Transverse colon (tissue), 4 donors: ENCODE measurements around the gene RGMA. TPM values are rescaled to one million over a fixed set of nuclear protein-coding genes. Genes with fewer than 3 reads are reported as not detected.

Experiments
- DNase-seq: peaks from one replicate; pipeline ENCODE4 v3.0.0-alpha.2; 2019
- H3K27ac ChIP-seq, 4 donors: fragments of 200-600 bp; sonication (generic); 2 replicates each; pipeline ENCODE4 v1.5.1; 2016 to 2018; ENCODE audit warnings: inconsistent platforms in 4 of 4
- H3K27me3 ChIP-seq: fragments of 200-600 bp; sonication (generic); 2 replicates; pipeline ENCODE4 v1.5.1; 2017; ENCODE audit warnings: inconsistent platforms
- H3K36me3 ChIP-seq, 4 donors: fragments of 200-600 bp; sonication (generic); 2 replicates each; pipeline ENCODE4 v1.5.1; 2017 to 2019; ENCODE audit warnings: inconsistent platforms in 4 of 4
- H3K4me1 ChIP-seq, 4 donors: fragments of 200-600 bp; sonication (generic); 2 replicates each; pipeline ENCODE4 v1.5.1; 2017 to 2020; ENCODE audit warnings: inconsistent platforms in 4 of 4
- H3K4me3 ChIP-seq, 4 donors: fragments of 200-600 bp; sonication (generic); 1 replicate in 1 of 4; 2 replicates in 3 of 4; pipeline versions ENCODE4 v1.5.1 to v1.6.1; 2017 to 2019; ENCODE audit warnings: inconsistent platforms in 4 of 4
- H3K9me3 ChIP-seq, 2 donors: fragments of 200-600 bp; sonication (generic); 2 replicates each; pipeline ENCODE4 v1.5.1; 2017 to 2019; ENCODE audit warnings: inconsistent platforms in 2 of 2
- EP300 ChIP-seq: sonication (generic); formaldehyde crosslinking; IDR thresholded peaks from one replicate; pipeline ENCODE4 v1.6.1; 2017; ENCODE audit warnings: antibody characterized with exemption, low read depth
- POLR2A ChIP-seq: fragments of 450-650 bp; IDR thresholded peaks from one replicate; pipeline ENCODE4 v1.6.1; 2016; ENCODE audit warnings: antibody characterized with exemption, mild to moderate bottlenecking, moderate library complexity
- POLR2AphosphoS5 ChIP-seq, 3 donors: sonication (generic); formaldehyde crosslinking; IDR thresholded peaks; one replicate each; pipeline ENCODE4 v1.6.1; 2016; ENCODE audit warnings: antibody characterized with exemption in 3 of 3
- WGBS, 2 donors: methylation state at CpG; one replicate each; pipeline ENCODE4 v1.1.5; 2018; ENCODE audit warnings: low coverage in 1 of 2; 5-methylcytosine and 5-hydroxymethylcytosine counted together
- in situ Hi-C, 4 donors: fragments of 200-750 bp; cut with MboI; loops; one replicate each; pipeline versions ENCODE4 v1.15.0 to v1.15.1; 2017; ENCODE audit warnings: low sequenced_read_pairs in 3 of 4, low pct_ligation_motif_present in 1 of 4, low pct_unique_long_range_greater_than_20kb in 1 of 4
- intact Hi-C: fragments of 100-400 bp; cut with DNase I; formaldehyde crosslinking; loops from one replicate; pipeline ENCODE4 v1.15.1; 2023; ENCODE audit warnings: low total_unique reads
- total RNA-seq, 4 donors: library from RNA; depleted of rRNA; stranded (reverse); fragments of >200 nt; gene quantifications; one replicate each; pipeline ENCODE4 v1.1.0, GENCODE V29; 2016
- TF ChIP-seq, protein P1 (sequence below), 5 experiments: fragments of 200-600 bp in 3 of 5; fragments of 450-650 bp in 2 of 5; sonication (generic) in 3 of 5; IDR thresholded peaks; 1 replicate in 2 of 5; 2 replicates in 3 of 5; pipeline ENCODE4 v1.5.1; 2016 to 2017; ENCODE audit warnings: antibody characterized with exemption in 5 of 5, inconsistent platforms in 3 of 5, mild to moderate bottlenecking in 2 of 5, moderate library complexity in 1 of 5

The RGMA gene
- total RNA-seq, 4 donors from 2014 or later = 8.6 to 53.3 (median 20.6) TPM

DNA sequence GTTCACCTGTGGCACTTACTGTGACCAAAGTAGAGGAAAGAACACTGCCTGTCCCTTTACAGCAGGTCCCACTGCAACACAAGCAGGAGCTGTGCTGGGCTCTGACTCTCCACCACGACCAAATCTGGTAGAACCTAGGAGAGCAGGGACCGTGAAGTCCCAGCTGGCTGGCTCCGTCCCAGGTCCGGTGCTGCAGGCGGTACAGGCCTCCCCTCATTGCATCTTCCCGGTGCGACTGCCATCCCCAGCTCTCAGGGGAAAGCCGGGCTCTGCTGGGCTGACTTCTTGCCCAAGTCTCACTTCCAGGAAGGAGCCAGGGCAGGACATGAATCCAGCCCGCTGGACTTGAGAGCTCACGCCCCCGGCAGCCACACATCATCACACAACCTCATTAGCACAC is 33.8 kb downstream of the RGMA start:
- no peak for TF ChIP-seq POLR2A
- TF ChIP-seq EP300 = no peak
- TF ChIP-seq, protein P1, sequence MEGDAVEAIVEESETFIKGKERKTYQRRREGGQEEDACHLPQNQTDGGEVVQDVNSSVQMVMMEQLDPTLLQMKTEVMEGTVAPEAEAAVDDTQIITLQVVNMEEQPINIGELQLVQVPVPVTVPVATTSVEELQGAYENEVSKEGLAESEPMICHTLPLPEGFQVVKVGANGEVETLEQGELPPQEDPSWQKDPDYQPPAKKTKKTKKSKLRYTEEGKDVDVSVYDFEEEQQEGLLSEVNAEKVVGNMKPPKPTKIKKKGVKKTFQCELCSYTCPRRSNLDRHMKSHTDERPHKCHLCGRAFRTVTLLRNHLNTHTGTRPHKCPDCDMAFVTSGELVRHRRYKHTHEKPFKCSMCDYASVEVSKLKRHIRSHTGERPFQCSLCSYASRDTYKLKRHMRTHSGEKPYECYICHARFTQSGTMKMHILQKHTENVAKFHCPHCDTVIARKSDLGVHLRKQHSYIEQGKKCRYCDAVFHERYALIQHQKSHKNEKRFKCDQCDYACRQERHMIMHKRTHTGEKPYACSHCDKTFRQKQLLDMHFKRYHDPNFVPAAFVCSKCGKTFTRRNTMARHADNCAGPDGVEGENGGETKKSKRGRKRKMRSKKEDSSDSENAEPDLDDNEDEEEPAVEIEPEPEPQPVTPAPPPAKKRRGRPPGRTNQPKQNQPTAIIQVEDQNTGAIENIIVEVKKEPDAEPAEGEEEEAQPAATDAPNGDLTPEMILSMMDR (IDR thresholded peaks at IDR 0.05) = no peak
- TF ChIP-seq POLR2AphosphoS5 (IDR thresholded peaks at IDR 0.05) = no peak
- Histone ChIP-seq H3K27me3 (no peaks in the 10 kb centered on the region), H3K27ac (peak overlapping the region in 1 of 4 donors; percentile 32), H3K36me3 (no peaks in the 10 kb centered on the region), H3K4me3 (no peak overlapping the region), H3K4me1 (peaks cover 4 to 40% (median 9%) of the 10 kb centered on the region in 4 donors), H3K9me3 (no peaks in the 10 kb centered on the region)
- 90% methylated on average over 6 of the region's 11 CpGs; no CpG with 5 or more reads in 1 of the 2 donors for WGBS, 2 donors
- intact Hi-C loops (no loop called here), in situ Hi-C loops (no loop called here)
- no peak for DNase-seq

- in situ Hi-C loops = no loop called here
- 84% methylated on average over 36 of the region's 39 CpGs; no CpG with 5 or more reads in 1 of the 2 donors for WGBS, 2 donors
- peaks cover 0 to 16% (median 6%) of the 10 kb centered on the region in 4 donors for H3K4me1 ChIP-seq
- no peaks in the 10 kb centered on the region for H3K27me3 ChIP-seq
- H3K27ac ChIP-seq = peak overlapping the region in 1 of 4 donors; percentile 59
- H3K36me3 ChIP-seq = no peaks in the 10 kb centered on the region
- no peak overlapping the region for H3K4me3 ChIP-seq
- H3K9me3 ChIP-seq = no peaks in the 10 kb centered on the region
- TF ChIP-seq, protein P1 (IDR thresholded peaks at IDR 0.05) = no peak
- TF ChIP-seq POLR2A (no peak), POLR2AphosphoS5 (IDR thresholded peaks at IDR 0.05) (no peak), EP300 (no peak)
- intact Hi-C loops = no loop called here
- DNase-seq = no peak
These were observed 36.7 kb downstream of the RGMA start for GRCh38 chr15:93052090-93052879.

DNA sequence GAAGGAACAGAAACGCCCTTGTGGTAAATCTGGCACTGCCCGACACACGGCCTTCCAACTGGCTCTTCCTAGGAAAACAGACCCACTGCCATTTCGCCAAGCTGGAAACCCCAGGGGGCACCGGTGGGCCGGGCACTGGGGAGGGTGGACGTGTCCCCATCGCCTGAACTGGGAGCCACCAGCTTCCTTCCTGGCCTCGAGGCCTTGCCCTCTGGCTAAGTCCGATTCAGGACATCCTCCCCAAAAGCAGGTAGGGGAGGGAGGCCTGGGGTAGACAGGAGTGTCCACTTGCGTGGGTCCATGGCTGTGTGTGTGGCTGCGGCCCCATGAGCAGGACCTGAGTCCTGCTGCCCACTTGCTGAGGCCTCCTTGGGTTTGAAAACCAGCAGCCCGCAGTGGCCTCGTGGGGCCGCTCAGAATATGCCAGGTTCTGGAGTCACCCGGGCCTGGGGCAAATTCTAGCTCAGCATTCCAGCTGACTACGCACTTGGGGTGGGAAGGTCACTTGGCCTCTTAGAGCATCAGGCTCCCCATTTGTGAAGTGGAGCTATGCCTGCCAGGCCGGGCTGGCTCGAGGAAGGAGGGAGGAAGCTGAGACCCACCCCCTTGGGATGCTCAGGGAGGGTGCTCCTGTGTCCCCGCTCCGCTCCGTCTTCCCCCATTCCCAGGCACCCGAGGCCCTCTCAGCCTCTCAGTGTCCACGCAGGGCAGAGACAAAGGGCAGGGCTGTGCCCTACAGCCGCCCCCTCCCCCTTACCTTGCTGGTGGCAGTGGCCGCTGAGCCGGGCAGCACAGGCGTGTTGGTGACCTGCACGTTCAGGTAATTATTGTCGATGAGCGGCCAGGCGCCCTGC is 37.5 kb downstream of the RGMA start:
- in situ Hi-C loops = no loop called here
- no peak for DNase-seq
- WGBS, 2 donors = 80 to 87% methylated on average over 1 to 30 of the region's 32 CpGs
- H3K9me3 ChIP-seq = no peaks in the 10 kb centered on the region
- TF ChIP-seq POLR2AphosphoS5 (IDR thresholded peaks at IDR 0.05) = no peak
- no peak for TF ChIP-seq POLR2A
- no peak for TF ChIP-seq EP300
- TF ChIP-seq, protein P1 (IDR thresholded peaks at IDR 0.05) = no peak
- peaks cover 0 to 8% (median 4%) of the 10 kb centered on the region in 4 donors for H3K4me1 ChIP-seq
- intact Hi-C loops = no loop called here
- no peak overlapping the region for H3K4me3 ChIP-seq
- peak overlapping the region in 1 of 4 donors; percentile 59 for H3K27ac ChIP-seq
- no peaks in the 10 kb centered on the region for H3K27me3 ChIP-seq
- H3K36me3 ChIP-seq = no peaks in the 10 kb centered on the region

GRCh38 chr15:93050648-93051047 is 38.4 kb downstream of the RGMA start:
- Histone ChIP-seq H3K36me3 (no peaks in the 10 kb centered on the region), H3K27ac (peak overlapping the region in 1 of 4 donors; percentile 59), H3K27me3 (no peaks in the 10 kb centered on the region), H3K9me3 (no peaks in the 10 kb centered on the region), H3K4me3 (no peak overlapping the region), H3K4me1 (peaks cover 0 to 8% (median 3%) of the 10 kb centered on the region in 4 donors)
- intact Hi-C loops (no loop called here), in situ Hi-C loops (no loop called here)
- WGBS, 2 donors = 94% methylated on average over 13 of the region's 13 CpGs; no CpG with 5 or more reads in 1 of the 2 donors
- TF ChIP-seq, protein P1 (IDR thresholded peaks at IDR 0.05) = no peak
- TF ChIP-seq POLR2AphosphoS5 (IDR thresholded peaks at IDR 0.05) = no peak
- no peak for TF ChIP-seq EP300
- no peak for TF ChIP-seq POLR2A
- DNase-seq = no peak
